Pancreas (tissue), 10 donors: Measurements from ENCODE around the gene LY6G6C. TPM values are rescaled to one million over a fixed set of nuclear protein-coding genes. Genes with fewer than 3 reads are reported as not detected.

ENCODE experiments used
- ATAC-seq, 4 donors: fragments of 200-7000 bp; cut with Tn5 transposase; one replicate each; pipeline versions ENCODE4 v1.8.0 to v1.9.1; 2020; ENCODE audit warnings: mild to moderate bottlenecking in 4 of 4, moderate library complexity in 4 of 4
- DNase-seq, 6 donors: peaks; one replicate each; pipeline ENCODE4 v3.0.0-alpha.2; 2020
- FAIRE-seq: peaks from 2 replicates; lab custom pipeline; 2012; peaks lifted over from hg19 to GRCh38; lab: Jason Lieb, UNC
- H3K27ac ChIP-seq, 4 donors: fragments of 200-600 bp; sonication (generic); 1 replicate in 3 of 4; 2 replicates in 1 of 4; pipeline versions ENCODE4 v1.5.0 to v1.8.0; 2020
- H3K27me3 ChIP-seq, 4 donors: fragments of 200-600 bp; one replicate each; pipeline ENCODE4 v1.8.0; 2021
- H3K36me3 ChIP-seq, 3 donors: fragments of 200-600 bp; sonication (generic) in 1 of 3; one replicate each; pipeline versions ENCODE4 v1.5.0 to v1.8.0; 2020 to 2021
- H3K4me1 ChIP-seq, 3 donors: fragments of 200-600 bp; one replicate each; pipeline ENCODE4 v1.8.0; 2021
- H3K4me3 ChIP-seq, 4 donors: fragments of 200-600 bp; sonication (generic) in 2 of 4; one replicate each; pipeline versions ENCODE4 v1.5.0 to v1.8.0; 2020 to 2021
- H3K9me3 ChIP-seq, 4 donors: fragments of 200-600 bp; one replicate each; pipeline ENCODE4 v1.8.0; 2021
- WGBS, 2 donors: extraction: QIAGEN DNeasy Blood & Tissue Kit; methylation state at CpG; one replicate each; pipeline ENCODE4 v1.1.7; 2013; 5-methylcytosine and 5-hydroxymethylcytosine counted together
- intact Hi-C, 3 donors: fragments of 100-400 bp; cut with DNase I; formaldehyde crosslinking; loops; one replicate each; pipeline versions ENCODE4 v1.11.1 to v1.14.2; 2022
- polyA plus RNA-seq, 2 donors: library from polyadenylated mRNA; stranded (reverse); fragments of 200-250 nt; gene quantifications; one replicate each; pipeline ENCODE4 v1.2.3, GENCODE V29; 2013
- total RNA-seq, 6 donors: library from RNA; stranded (reverse); fragmentation: NEBNext Ultra II Directional in 4 of 6; extraction: Animal tissue kit (Norgen Biotek cat#: 25700) in 4 of 6; gene quantifications; one replicate each; pipeline versions ENCODE4 v1.2.1 to v1.2.4, GENCODE V29; 2021 to 2023
- TF ChIP-seq, protein P1 (sequence below), 4 donors: fragments of 200-600 bp; sonication (generic) in 3 of 4; IDR thresholded peaks; one replicate each; pipeline versions ENCODE4 v1.5.0 to v1.8.0; 2021; ENCODE audit warnings: antibody characterized with exemption in 4 of 4
- donor health status: healthy with polysubstance abuse.
- donor health status: DM: no; HTN: no; CAD: no; lungs with moderate emphysema.
- donor health status: DM: no; HTN: no; CAD: no.
- donor health status: control.
- donor health status: control.
- donor health status: Bipolar disorder and iron deficiency.
- donor health status: DM: yes; HTN: yes; CAD: no.
- donor health status: DM: no; HTN: no; CAD: no.
- donor health status: DM: no; HTN: no; CAD: no.
- donor health status: DM: yes; HTN: yes; CAD: no.

The LY6G6C gene
- total and polyA plus RNA-seq, 8 donors, result not detected

DNA sequence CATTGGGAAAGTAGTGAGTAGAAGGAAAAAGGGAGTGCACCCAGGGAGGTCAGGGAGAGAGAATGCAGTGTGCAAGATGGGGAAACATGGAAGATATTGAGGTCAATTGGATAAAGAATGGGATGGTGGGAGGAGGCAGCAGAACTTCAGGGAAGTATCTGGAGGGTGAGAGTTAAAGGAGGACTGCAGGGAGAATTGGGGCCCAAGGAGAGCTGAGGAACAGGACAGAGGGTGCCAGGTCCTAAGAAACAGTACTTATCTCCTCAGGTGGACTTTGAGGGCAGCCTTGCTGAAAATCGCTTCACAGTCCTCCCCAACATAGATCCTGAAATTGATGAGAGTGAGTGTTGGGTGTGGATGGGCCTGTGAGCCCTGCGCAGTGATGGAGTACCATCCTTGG is 36.7 kb upstream of the LY6G6C start:
- intact Hi-C loops, result no loop called here
- no peak for FAIRE-seq
- TF ChIP-seq, protein P1, sequence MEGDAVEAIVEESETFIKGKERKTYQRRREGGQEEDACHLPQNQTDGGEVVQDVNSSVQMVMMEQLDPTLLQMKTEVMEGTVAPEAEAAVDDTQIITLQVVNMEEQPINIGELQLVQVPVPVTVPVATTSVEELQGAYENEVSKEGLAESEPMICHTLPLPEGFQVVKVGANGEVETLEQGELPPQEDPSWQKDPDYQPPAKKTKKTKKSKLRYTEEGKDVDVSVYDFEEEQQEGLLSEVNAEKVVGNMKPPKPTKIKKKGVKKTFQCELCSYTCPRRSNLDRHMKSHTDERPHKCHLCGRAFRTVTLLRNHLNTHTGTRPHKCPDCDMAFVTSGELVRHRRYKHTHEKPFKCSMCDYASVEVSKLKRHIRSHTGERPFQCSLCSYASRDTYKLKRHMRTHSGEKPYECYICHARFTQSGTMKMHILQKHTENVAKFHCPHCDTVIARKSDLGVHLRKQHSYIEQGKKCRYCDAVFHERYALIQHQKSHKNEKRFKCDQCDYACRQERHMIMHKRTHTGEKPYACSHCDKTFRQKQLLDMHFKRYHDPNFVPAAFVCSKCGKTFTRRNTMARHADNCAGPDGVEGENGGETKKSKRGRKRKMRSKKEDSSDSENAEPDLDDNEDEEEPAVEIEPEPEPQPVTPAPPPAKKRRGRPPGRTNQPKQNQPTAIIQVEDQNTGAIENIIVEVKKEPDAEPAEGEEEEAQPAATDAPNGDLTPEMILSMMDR (IDR thresholded peaks at IDR 0.05), result no peak
- no peak for DNase-seq
- 79 to 85% methylated on average over 2 of the region's 2 CpGs for WGBS, 2 donors
- no peaks in the 10 kb centered on the region for H3K9me3 ChIP-seq
- no peak overlapping the region for H3K27ac ChIP-seq
- no peak for ATAC-seq
- H3K27me3 ChIP-seq, result no peaks in the 10 kb centered on the region
- H3K4me3 ChIP-seq, result no peak overlapping the region
- H3K4me1 ChIP-seq, result no peaks in the 10 kb centered on the region
- no peaks in the 10 kb centered on the region for H3K36me3 ChIP-seq

DNA sequence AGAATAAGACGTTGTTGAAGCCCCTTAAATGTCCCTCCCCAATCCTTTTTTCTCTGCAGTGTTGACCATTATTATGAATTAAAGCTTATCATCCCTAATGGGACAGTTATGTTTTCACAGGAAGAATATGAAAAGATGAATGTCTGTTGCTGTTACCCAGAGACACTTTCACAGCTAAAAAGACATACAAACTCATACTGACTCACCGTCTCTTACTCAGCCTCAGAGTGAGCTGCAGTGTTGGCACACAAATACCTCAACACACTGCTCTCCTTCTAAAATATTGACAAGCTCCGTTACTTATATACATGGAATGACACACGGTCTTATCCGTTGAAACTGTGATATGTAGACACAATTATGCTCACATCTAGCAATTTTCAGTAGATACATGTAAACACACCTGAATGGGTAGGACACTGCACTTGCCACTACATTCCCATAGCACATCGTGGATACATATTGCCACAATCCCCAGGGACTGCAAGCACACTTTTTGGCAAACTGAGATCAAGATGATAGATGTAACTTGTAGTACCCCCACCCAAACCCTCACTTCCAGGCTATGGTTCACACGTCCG is 31.3 kb upstream of the LY6G6C start:
- intact Hi-C loops, result no loop called here
- 52 to 65% methylated on average over 8 of the region's 8 CpGs for WGBS, 2 donors
- FAIRE-seq, result no peak

DNA sequence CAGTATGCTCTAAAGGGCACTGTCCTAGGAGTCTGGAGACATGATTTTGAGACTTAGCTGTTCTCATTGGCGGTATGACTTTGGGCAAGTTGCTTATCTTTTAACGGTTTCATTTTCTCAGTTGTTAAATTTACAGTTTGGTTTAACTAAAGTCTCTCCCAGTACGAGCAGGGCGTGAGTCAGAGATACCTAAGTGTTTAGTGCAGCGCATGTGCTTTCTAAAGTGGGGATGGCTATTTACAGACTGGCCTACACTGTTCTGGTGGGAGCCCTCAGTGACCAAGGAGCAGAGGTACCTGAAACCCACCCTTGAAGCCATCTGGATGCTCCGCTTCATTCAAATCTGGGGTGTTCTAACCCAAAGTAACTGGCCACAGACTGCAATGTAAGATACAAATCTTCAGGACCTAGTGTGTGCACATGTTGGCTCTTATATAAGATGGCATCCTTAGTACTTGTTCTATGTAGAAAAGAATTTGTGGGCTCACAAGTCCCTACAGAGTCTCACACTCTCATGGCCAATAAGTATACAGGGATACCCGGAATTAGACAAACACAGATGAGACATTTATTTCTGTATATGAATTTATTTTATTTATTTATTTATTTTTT is 29.0 kb upstream of the LY6G6C start:
- DNase-seq (no peak), FAIRE-seq (no peak), ATAC-seq (no peak)
- H3K4me3 ChIP-seq, result no peak overlapping the region
- intact Hi-C loops, result no loop called here
- H3K27ac ChIP-seq, result no peak overlapping the region
- H3K36me3 ChIP-seq, result no peaks in the 10 kb centered on the region
- WGBS, 2 donors, result 75 to 81% methylated on average over 7 of the region's 7 CpGs
- H3K9me3 ChIP-seq, result no peaks in the 10 kb centered on the region
- TF ChIP-seq, protein P1 (IDR thresholded peaks at IDR 0.05), result no peak
- H3K4me1 ChIP-seq, result no peaks in the 10 kb centered on the region
- no peaks in the 10 kb centered on the region for H3K27me3 ChIP-seq

More for the DNA sequence above, 31.3 kb upstream of the LY6G6C start:
- ATAC-seq, result no peak
- Histone ChIP-seq H3K27ac (no peak overlapping the region), H3K4me3 (no peak overlapping the region), H3K36me3 (no peaks in the 10 kb centered on the region), H3K4me1 (no peaks in the 10 kb centered on the region), H3K27me3 (no peaks in the 10 kb centered on the region), H3K9me3 (no peaks in the 10 kb centered on the region)
- DNase-seq, result no peak
- TF ChIP-seq, protein P1 (IDR thresholded peaks at IDR 0.05), result no peak

DNA sequence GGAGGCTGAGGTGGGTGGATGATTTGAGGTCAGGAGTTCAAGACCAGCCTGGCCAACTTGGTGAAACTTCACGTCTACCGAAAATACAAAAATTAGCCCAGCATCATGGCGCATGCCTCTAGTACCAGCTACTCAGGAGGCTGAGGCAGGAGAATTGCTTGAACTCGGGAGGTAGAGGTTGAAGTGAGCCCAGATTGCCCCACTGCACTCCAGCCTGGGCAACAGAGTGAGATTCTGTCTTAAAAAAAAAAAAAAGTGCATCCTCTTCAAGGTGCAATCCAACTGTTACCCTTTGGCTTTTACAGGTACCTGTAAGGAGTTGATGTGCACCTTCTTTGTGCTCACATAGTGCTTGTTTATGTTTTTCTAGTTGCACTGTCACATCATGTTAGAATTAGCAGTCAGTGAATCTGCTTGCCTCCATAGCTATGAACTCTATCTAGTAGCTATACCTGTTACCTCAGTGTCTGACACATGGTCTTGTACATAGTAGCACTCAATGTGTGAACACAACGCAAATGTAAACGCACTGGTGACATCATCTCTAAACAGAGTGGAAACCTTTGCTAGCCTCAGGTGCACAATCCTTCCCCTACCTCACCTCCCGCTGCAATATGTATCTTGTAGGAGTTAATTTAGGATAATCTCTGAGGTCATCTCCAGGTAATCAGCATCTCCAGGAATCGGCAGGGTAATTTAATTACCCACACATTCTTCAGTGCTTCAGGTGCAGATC is 27.9 kb upstream of the LY6G6C start:
- TF ChIP-seq, protein P1 (IDR thresholded peaks at IDR 0.05), result no peak

More for the DNA sequence above, 27.9 kb upstream of the LY6G6C start:
- no peak overlapping the region for H3K27ac ChIP-seq
- intact Hi-C loops, result no loop called here
- H3K36me3 ChIP-seq, result no peaks in the 10 kb centered on the region
- FAIRE-seq (no peak), DNase-seq (no peak), ATAC-seq (no peak)
- no peak overlapping the region for H3K4me3 ChIP-seq
- no peaks in the 10 kb centered on the region for H3K27me3 ChIP-seq
- no peaks in the 10 kb centered on the region for H3K4me1 ChIP-seq
- WGBS, 2 donors, result 79 to 82% methylated on average over 8 of the region's 8 CpGs
- H3K9me3 ChIP-seq, result no peaks in the 10 kb centered on the region
